ENCODE measurements around the gene ADAMTSL4. TPM values are rescaled to one million over a fixed set of nuclear protein-coding genes. Genes with fewer than 3 reads are reported as not detected.

Gene ADAMTSL4
- total and polyA plus RNA-seq, 2 of the 8 experiments (the other 6 are each of a cell fraction or from before 2014, with no cell fraction given) = 4.2 to 5.4 TPM

DNA sequence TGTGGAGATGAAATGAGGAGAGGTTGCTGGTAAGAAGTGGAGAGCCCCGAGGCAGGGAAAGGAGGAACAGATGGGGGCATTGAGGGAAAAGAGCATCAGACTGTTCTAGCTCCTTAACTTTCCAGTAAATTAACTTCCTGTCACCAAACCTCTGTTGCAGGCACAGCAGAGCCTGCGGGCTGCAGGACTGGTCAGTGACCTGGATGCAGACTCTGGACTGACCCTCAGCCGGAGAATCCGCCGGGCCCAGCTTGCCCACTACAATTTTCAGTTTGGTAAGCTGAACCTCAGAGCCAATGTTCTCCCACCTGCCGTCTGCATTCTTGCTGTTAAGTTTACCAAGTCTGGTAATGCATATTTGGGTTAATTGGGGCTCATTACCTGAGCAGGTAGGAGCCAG lies 43.8 kb upstream of the ADAMTSL4 start (continued):
- TF ChIP-seq KDM5A (IDR thresholded peaks at IDR 0.05; ENCODE audit: low read length) (no peak), BACH1 (IDR thresholded peaks at IDR 0.05; ENCODE audit: low read length) (no peak), TEAD4 (IDR thresholded peaks at IDR 0.05; ENCODE audit: low read depth, low read length) (no peak), RNF2 (IDR thresholded peaks at IDR 0.05; ENCODE audit: borderline replicate concordance, low read depth, low read length, missing control alignments, poor library complexity, severe bottlenecking) (no peak), RAD21 (IDR thresholded peaks at IDR 0.05 in 1 of 2, conservative IDR thresholded peaks at IDR 0.05 in 1 of 2; ENCODE audit: low read depth in 2 of 2, low read length in 2 of 2) (no peak), HDAC6 (IDR thresholded peaks at IDR 0.05; ENCODE audit: low read depth, low read length) (no peak)
